ELF-1 (cell line): ENCODE data around the gene SLC27A2.

Source experiments
- DNase-seq: peaks from one replicate; pipeline ENCODE4 v3.0.0-alpha.2; 2016; ENCODE audit warnings: low read depth, low spot score

The SLC27A2 gene

DNA sequence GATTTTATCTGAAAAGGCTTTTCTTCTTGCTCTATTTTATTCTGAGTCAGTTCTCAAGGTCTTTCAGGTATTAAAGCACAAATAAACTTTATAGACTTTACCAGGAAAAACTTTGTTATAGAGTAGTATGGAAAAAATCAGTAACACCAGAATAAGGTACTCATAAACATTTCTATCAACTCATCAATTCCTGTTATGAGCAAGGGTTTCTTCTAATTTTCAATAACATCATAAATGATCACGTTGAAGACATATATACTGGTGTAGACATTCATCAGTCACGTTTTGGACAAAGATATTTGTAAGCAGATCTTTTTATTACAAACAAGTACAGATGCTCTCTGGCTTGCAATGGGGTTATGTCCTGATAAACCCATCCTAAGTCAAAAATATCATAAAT is 93.1 kb downstream of the SLC27A2 start:
- no peak for DNase-seq

- DNase-seq, result no peak
Measured at GRCh38 chr15:50275908-50276307, 93.9 kb downstream of the SLC27A2 start.

DNA sequence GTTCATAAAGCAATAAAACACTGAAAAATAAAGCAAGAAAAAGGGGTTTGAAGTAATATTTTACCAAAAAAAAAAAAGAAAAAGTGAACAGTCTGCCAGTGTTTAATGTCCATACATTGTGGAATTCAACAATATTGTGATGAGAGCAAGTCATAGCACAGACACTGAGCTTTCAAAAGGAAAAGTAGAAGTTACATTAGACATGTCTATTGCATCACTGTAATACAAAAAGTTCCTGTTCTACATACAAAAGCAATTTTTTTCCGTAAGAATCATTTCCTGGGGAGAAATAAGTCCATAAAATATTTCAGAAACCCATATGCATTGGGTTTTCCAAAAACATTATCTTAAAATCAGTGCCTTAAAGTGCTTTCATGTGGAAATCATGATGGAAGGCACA is 95.4 kb downstream of the SLC27A2 start:
- DNase-seq, result no peak

GRCh38 chr15:50278496-50278895 is 96.5 kb downstream of the SLC27A2 start:
- DNase-seq, result no peak

GRCh38 chr15:50280271-50280670 is 98.3 kb downstream of the SLC27A2 start:
- no peak for DNase-seq

DNA sequence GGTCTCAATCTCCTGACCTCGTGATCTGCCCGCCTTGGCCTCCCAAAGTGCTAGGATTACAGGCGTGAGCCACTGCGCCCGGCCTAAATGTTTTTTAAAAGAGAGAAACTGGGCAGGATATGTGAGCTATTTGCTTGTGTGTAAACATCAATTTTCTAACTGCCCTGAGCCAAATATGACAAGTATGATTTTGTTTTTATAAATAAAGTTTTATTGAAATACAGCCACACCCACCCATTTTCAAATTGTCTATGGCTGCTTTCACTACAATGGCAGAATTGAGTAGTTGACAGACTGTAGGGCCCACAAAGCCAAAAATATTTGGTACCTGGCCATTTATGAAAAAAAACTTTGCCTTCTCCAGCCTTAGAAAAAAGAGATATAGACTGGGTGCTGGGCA is 99.4 kb downstream of the SLC27A2 start:
- no peak for DNase-seq
